HEK293 (cell line): ENCODE data around the gene SLC16A11.
A peak's percentile ranks its signal among the peaks of the same experiment; 100 is the strongest.

Experiments used
- BCL11B ChIP-seq: fragments of 450-650 bp; formaldehyde crosslinking; IDR thresholded peaks from 2 replicates; pipeline ENCODE4 v1.5.1; 2016; ENCODE audit warnings: low read depth, missing biosample characterization, missing genetic modification characterization
- FEZF1 ChIP-seq: fragments of 450-650 bp; formaldehyde crosslinking; IDR thresholded peaks from 2 replicates; pipeline ENCODE4 v1.5.1; 2016; ENCODE audit warnings: missing biosample characterization, missing genetic modification characterization
- GLI2 ChIP-seq: fragments of 450-650 bp; formaldehyde crosslinking; IDR thresholded peaks from 2 replicates; pipeline ENCODE4; 2017; ENCODE audit warnings: missing biosample characterization, missing genetic modification characterization, low read depth, borderline replicate concordance
- HOXA7 ChIP-seq: sonication (generic); formaldehyde crosslinking; IDR thresholded peaks from 2 replicates; pipeline ENCODE4 v1.8.1; 2022; ENCODE audit warnings: missing genetic modification reagents, borderline replicate concordance
- HOXC10 ChIP-seq: sonication (generic); formaldehyde crosslinking; IDR thresholded peaks from 2 replicates; pipeline ENCODE4 v1.8.1; 2023; ENCODE audit warnings: mild to moderate bottlenecking, missing genetic modification reagents
- PRDM1 ChIP-seq: fragments of 450-650 bp; formaldehyde crosslinking; IDR thresholded peaks from 2 replicates; pipeline ENCODE4; 2016; ENCODE audit warnings: missing biosample characterization, missing genetic modification characterization
- SALL2 ChIP-seq: fragments of 450-650 bp; formaldehyde crosslinking; IDR thresholded peaks from 2 replicates; pipeline ENCODE4 v1.5.0; 2017; ENCODE audit warnings: missing biosample characterization, mild to moderate bottlenecking, missing genetic modification characterization, borderline replicate concordance
- SCRT1 ChIP-seq: fragments of 450-650 bp; formaldehyde crosslinking; IDR thresholded peaks from 2 replicates; pipeline ENCODE4 v1.5.1; 2016; ENCODE audit warnings: missing biosample characterization, missing genetic modification characterization, borderline replicate concordance
- SP3 ChIP-seq: fragments of 450-650 bp; formaldehyde crosslinking; IDR thresholded peaks from 2 replicates; pipeline ENCODE4 v1.5.1; 2016; ENCODE audit warnings: missing biosample characterization, missing genetic modification characterization
- YY1 ChIP-seq: fragments of 450-650 bp; formaldehyde crosslinking; IDR thresholded peaks from 2 replicates; pipeline ENCODE4 v1.5.1; 2018; ENCODE audit warnings: missing biosample characterization, missing genetic modification characterization
- YY2 ChIP-seq: fragments of 450-650 bp; formaldehyde crosslinking; IDR thresholded peaks from 2 replicates; pipeline ENCODE4 v1.5.1; 2016; ENCODE audit warnings: missing biosample characterization, missing genetic modification characterization
- ZBTB48 ChIP-seq: fragments of 450-650 bp; formaldehyde crosslinking; IDR thresholded peaks from 2 replicates; pipeline ENCODE4 v1.5.1; 2016; ENCODE audit warnings: missing biosample characterization, missing genetic modification characterization
- ZFP3 ChIP-seq: fragments of 450-650 bp; formaldehyde crosslinking; IDR thresholded peaks from 2 replicates; pipeline ENCODE4 v1.5.1; 2016; ENCODE audit warnings: low read depth, missing biosample characterization, missing genetic modification characterization
- ZFP37 ChIP-seq: fragments of 450-650 bp; formaldehyde crosslinking; IDR thresholded peaks from 2 replicates; pipeline ENCODE4 v1.5.1; 2016; ENCODE audit warnings: missing biosample characterization, missing genetic modification characterization
- ZIC2 ChIP-seq: fragments of 450-650 bp; formaldehyde crosslinking; IDR thresholded peaks from 2 replicates; pipeline ENCODE4 v1.5.1; 2016; ENCODE audit warnings: missing biosample characterization, missing genetic modification characterization
- ZNF112 ChIP-seq: fragments of 450-650 bp; formaldehyde crosslinking; IDR thresholded peaks from 2 replicates; pipeline ENCODE4 v1.5.0; 2017; ENCODE audit warnings: missing biosample characterization, missing genetic modification characterization
- ZNF132 ChIP-seq: fragments of 450-650 bp; formaldehyde crosslinking; IDR thresholded peaks from 2 replicates; pipeline ENCODE4 v1.5.1; 2017; ENCODE audit warnings: missing biosample characterization, missing genetic modification characterization, borderline replicate concordance
- ZNF138 ChIP-seq: fragments of 450-650 bp; formaldehyde crosslinking; IDR thresholded peaks from 2 replicates; pipeline ENCODE4 v1.5.1; 2016; ENCODE audit warnings: missing biosample characterization, missing genetic modification characterization, borderline replicate concordance
- ZNF292 ChIP-seq: fragments of 450-650 bp; formaldehyde crosslinking; IDR thresholded peaks from 2 replicates; pipeline ENCODE4 v1.5.1; 2016; ENCODE audit warnings: low read depth, missing biosample characterization, missing genetic modification characterization, borderline replicate concordance
- ZNF335 ChIP-seq: fragments of 450-650 bp; formaldehyde crosslinking; conservative IDR thresholded peaks from 2 replicates; pipeline ENCODE4 v1.5.1; 2016; ENCODE audit warnings: missing biosample characterization, missing genetic modification characterization
- ZNF350 ChIP-seq: fragments of 450-650 bp; formaldehyde crosslinking; IDR thresholded peaks from 2 replicates; pipeline ENCODE4 v1.5.0; 2017; ENCODE audit warnings: missing biosample characterization, mild to moderate bottlenecking, missing genetic modification characterization
- ZNF48 ChIP-seq: fragments of 450-650 bp; formaldehyde crosslinking; IDR thresholded peaks from 2 replicates; pipeline ENCODE4 v1.5.1; 2016; ENCODE audit warnings: missing biosample characterization, missing genetic modification characterization
- ZNF658 ChIP-seq: fragments of 450-650 bp; formaldehyde crosslinking; IDR thresholded peaks from 2 replicates; pipeline ENCODE4; 2016; ENCODE audit warnings: missing biosample characterization, missing genetic modification characterization
- ZNF707 ChIP-seq: fragments of 450-650 bp; formaldehyde crosslinking; IDR thresholded peaks from 2 replicates; pipeline ENCODE4 v1.5.1; 2016; ENCODE audit warnings: missing biosample characterization, missing genetic modification characterization
- ZNF76 ChIP-seq: fragments of 450-650 bp; formaldehyde crosslinking; IDR thresholded peaks from 2 replicates; pipeline ENCODE4; 2016; ENCODE audit warnings: low read depth, missing biosample characterization, missing genetic modification characterization, borderline replicate concordance
- ZNF791 ChIP-seq: fragments of 450-650 bp; formaldehyde crosslinking; IDR thresholded peaks from 2 replicates; pipeline ENCODE4 v1.5.1; 2016; ENCODE audit warnings: missing biosample characterization, missing genetic modification characterization
- ZNF792 ChIP-seq: fragments of 450-650 bp; formaldehyde crosslinking; IDR thresholded peaks from 2 replicates; pipeline ENCODE4 v1.5.1; 2016; ENCODE audit warnings: missing biosample characterization, missing genetic modification characterization
- ZNF837 ChIP-seq: fragments of 450-650 bp; formaldehyde crosslinking; IDR thresholded peaks from 2 replicates; pipeline ENCODE4 v1.5.1; 2016; ENCODE audit warnings: missing biosample characterization, missing genetic modification characterization
- TF ChIP-seq, protein P1 (sequence below): fragments of 450-650 bp; formaldehyde crosslinking; IDR thresholded peaks from 2 replicates; pipeline ENCODE4 v1.5.1; 2016; ENCODE audit warnings: missing biosample characterization, missing genetic modification characterization, borderline replicate concordance
- TF ChIP-seq, protein P2 (sequence below): fragments of 450-650 bp; IDR thresholded peaks from 2 replicates; pipeline ENCODE4 v1.5.1; 2018; ENCODE audit warnings: missing biosample characterization, missing genetic modification characterization
- TF ChIP-seq, protein P3 (sequence below): fragments of 450-650 bp; formaldehyde crosslinking; IDR thresholded peaks from 2 replicates; pipeline ENCODE4 v1.5.1; 2017; ENCODE audit warnings: missing biosample characterization, mild to moderate bottlenecking, missing genetic modification characterization, moderate library complexity
- TF ChIP-seq, protein P4 (sequence below): fragments of 450-650 bp; formaldehyde crosslinking; IDR thresholded peaks from 2 replicates; pipeline ENCODE4 v1.5.1; 2016; ENCODE audit warnings: missing biosample characterization, missing genetic modification characterization, low read depth

SLC16A11 gene

DNA sequence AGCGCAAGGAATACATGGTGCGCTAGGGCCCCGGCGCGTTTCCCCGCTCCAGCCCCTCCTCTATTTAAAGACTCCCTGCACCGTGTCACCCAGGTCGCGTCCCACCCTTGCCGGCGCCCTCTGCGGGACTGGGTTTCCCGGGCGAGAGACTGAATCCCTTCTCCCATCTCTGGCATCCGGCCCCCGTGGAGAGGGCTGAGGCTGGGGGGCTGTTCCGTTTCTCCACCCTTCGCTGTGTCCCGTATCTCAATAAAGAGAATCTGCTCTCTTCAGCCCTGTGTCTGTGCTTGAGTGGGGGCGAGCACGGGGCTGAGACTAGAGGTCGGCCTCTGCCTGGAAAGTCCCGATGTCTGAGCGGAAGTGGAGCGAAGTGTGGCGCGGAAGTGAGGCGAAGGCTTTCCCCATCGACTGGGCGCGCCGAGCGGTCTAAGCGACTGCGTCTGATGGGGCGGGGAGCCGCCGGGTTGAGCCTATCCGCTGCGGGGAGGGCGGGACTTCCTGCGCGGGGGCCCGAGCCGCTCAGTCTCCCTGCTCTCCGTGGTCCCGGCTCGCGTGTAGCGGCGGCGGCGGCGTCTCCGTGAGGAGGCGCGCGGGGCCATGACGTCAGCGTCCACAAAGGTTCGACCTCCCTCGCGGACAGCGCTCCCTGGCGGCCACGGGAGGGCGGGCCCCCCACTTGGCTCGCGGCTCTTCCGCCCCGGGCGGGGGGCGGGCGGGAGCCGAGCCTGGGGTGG is 29.5 kb downstream of the SLC16A11 start (continued):
- no peak for TF ChIP-seq HOXC10 (CRISPR knock-in tag)
- no peak for TF ChIP-seq ZNF132 (tag by site-specific recombination)
- no peak for TF ChIP-seq ZNF292 (tag by site-specific recombination)
- peak; percentile 54; the same call in 1 of the 2 replicates for TF ChIP-seq ZNF76 (tag by site-specific recombination)
- TF ChIP-seq, protein P1, sequence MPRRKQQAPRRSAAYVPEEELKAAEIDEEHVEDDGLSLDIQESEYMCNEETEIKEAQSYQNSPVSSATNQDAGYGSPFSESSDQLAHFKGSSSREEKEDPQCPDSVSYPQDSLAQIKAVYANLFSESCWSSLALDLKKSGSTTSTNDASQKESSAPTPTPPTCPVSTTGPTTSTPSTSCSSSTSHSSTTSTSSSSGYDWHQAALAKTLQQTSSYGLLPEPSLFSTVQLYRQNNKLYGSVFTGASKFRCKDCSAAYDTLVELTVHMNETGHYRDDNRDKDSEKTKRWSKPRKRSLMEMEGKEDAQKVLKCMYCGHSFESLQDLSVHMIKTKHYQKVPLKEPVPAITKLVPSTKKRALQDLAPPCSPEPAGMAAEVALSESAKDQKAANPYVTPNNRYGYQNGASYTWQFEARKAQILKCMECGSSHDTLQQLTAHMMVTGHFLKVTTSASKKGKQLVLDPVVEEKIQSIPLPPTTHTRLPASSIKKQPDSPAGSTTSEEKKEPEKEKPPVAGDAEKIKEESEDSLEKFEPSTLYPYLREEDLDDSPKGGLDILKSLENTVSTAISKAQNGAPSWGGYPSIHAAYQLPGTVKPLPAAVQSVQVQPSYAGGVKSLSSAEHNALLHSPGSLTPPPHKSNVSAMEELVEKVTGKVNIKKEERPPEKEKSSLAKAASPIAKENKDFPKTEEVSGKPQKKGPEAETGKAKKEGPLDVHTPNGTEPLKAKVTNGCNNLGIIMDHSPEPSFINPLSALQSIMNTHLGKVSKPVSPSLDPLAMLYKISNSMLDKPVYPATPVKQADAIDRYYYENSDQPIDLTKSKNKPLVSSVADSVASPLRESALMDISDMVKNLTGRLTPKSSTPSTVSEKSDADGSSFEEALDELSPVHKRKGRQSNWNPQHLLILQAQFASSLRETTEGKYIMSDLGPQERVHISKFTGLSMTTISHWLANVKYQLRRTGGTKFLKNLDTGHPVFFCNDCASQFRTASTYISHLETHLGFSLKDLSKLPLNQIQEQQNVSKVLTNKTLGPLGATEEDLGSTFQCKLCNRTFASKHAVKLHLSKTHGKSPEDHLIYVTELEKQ (tag by site-specific recombination), result no peak
- TF ChIP-seq ZNF837 (tag by site-specific recombination), result no peak
- TF ChIP-seq, protein P2, sequence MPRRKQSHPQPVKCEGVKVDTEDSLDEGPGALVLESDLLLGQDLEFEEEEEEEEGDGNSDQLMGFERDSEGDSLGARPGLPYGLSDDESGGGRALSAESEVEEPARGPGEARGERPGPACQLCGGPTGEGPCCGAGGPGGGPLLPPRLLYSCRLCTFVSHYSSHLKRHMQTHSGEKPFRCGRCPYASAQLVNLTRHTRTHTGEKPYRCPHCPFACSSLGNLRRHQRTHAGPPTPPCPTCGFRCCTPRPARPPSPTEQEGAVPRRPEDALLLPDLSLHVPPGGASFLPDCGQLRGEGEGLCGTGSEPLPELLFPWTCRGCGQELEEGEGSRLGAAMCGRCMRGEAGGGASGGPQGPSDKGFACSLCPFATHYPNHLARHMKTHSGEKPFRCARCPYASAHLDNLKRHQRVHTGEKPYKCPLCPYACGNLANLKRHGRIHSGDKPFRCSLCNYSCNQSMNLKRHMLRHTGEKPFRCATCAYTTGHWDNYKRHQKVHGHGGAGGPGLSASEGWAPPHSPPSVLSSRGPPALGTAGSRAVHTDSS (tag by site-specific recombination), result no peak
- no peak for TF ChIP-seq ZNF112 (tag by site-specific recombination)
- no peak for TF ChIP-seq ZNF335
- no peak for TF ChIP-seq ZFP3 (tag by site-specific recombination)
- TF ChIP-seq, protein P3, sequence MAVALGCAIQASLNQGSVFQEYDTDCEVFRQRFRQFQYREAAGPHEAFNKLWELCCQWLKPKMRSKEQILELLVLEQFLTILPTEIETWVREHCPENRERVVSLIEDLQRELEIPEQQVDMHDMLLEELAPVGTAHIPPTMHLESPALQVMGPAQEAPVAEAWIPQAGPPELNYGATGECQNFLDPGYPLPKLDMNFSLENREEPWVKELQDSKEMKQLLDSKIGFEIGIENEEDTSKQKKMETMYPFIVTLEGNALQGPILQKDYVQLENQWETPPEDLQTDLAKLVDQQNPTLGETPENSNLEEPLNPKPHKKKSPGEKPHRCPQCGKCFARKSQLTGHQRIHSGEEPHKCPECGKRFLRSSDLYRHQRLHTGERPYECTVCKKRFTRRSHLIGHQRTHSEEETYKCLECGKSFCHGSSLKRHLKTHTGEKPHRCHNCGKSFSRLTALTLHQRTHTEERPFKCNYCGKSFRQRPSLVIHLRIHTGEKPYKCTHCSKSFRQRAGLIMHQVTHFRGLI (tag by site-specific recombination), result no peak
- no peak for TF ChIP-seq YY1 (tag by site-specific recombination)
- no peak for TF ChIP-seq YY2
- TF ChIP-seq SP3 (tag by site-specific recombination), result peak; percentile 75
- no peak for TF ChIP-seq ZBTB48 (tag by site-specific recombination)
- no peak for TF ChIP-seq FEZF1 (tag by site-specific recombination)
- no peak for TF ChIP-seq ZNF48 (tag by site-specific recombination)
- peak; percentile 37; the same call in 1 of the 2 replicates for TF ChIP-seq PRDM1
- no peak for TF ChIP-seq ZNF658 (tag by site-specific recombination)
- TF ChIP-seq ZNF791 (tag by site-specific recombination), result no peak
- no peak for TF ChIP-seq SCRT1 (tag by site-specific recombination)
- TF ChIP-seq ZNF350, result no peak
- peak; percentile 39; the same call in 1 of the 2 replicates for TF ChIP-seq ZIC2
- no peak for TF ChIP-seq GLI2 (tag by site-specific recombination)
- TF ChIP-seq ZNF138 (tag by site-specific recombination), result no peak
- 0 out of 2 replicates have a peak, but pooled peaks have one; percentile 26 for TF ChIP-seq BCL11B (tag by site-specific recombination)
- TF ChIP-seq HOXA7, result no peak
- TF ChIP-seq, protein P4, sequence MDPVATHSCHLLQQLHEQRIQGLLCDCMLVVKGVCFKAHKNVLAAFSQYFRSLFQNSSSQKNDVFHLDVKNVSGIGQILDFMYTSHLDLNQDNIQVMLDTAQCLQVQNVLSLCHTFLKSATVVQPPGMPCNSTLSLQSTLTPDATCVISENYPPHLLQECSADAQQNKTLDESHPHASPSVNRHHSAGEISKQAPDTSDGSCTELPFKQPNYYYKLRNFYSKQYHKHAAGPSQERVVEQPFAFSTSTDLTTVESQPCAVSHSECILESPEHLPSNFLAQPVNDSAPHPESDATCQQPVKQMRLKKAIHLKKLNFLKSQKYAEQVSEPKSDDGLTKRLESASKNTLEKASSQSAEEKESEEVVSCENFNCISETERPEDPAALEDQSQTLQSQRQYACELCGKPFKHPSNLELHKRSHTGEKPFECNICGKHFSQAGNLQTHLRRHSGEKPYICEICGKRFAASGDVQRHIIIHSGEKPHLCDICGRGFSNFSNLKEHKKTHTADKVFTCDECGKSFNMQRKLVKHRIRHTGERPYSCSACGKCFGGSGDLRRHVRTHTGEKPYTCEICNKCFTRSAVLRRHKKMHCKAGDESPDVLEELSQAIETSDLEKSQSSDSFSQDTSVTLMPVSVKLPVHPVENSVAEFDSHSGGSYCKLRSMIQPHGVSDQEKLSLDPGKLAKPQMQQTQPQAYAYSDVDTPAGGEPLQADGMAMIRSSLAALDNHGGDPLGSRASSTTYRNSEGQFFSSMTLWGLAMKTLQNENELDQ (tag by site-specific recombination), result no peak
- TF ChIP-seq ZNF707 (tag by site-specific recombination), result no peak
- TF ChIP-seq ZNF792 (tag by site-specific recombination), result no peak
- 0 out of 2 replicates have a peak, but pooled peaks have one; percentile 36 for TF ChIP-seq ZFP37
- no peak for TF ChIP-seq SALL2 (tag by site-specific recombination)
